ENCODE measurements around the gene SCN9A. TPM values are rescaled to one million over a fixed set of nuclear protein-coding genes. Genes with fewer than 3 reads are reported as not detected.

SCN9A gene
- total RNA-seq, 4 donors from 2014 or later, result 3.1 to 7.7 (median 6.2) TPM

DNA sequence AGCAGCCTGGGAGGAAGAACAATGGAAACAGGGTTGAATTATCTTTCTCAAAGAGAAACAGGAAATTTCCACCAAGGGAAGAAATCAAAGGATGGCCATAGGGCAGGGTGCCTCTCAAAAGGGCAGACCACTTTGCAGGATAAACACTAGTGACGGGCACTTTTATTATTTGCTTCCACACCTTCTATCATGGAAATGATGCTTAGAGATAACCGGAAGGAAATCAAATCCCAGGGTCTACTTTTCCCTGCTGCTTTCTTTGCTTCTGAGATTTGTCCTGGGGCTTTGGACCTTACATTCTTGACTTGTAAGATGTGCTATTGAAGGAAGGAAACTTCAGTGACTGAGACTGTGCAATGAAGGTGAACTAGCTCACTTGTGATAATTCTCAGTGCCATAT lies 1.1 kb upstream of the SCN9A start:
- peak overlapping the region in 2 of 4 donors; percentile 49 to 56 for H3K27ac ChIP-seq
- no peaks in the 10 kb centered on the region for H3K36me3 ChIP-seq
- peaks cover 17% of the 10 kb centered on the region for H3K27me3 ChIP-seq
- ATAC-seq, result no peak
- no peak for TF ChIP-seq POLR2A (IDR thresholded peaks at IDR 0.05)
- TF ChIP-seq, protein P1, sequence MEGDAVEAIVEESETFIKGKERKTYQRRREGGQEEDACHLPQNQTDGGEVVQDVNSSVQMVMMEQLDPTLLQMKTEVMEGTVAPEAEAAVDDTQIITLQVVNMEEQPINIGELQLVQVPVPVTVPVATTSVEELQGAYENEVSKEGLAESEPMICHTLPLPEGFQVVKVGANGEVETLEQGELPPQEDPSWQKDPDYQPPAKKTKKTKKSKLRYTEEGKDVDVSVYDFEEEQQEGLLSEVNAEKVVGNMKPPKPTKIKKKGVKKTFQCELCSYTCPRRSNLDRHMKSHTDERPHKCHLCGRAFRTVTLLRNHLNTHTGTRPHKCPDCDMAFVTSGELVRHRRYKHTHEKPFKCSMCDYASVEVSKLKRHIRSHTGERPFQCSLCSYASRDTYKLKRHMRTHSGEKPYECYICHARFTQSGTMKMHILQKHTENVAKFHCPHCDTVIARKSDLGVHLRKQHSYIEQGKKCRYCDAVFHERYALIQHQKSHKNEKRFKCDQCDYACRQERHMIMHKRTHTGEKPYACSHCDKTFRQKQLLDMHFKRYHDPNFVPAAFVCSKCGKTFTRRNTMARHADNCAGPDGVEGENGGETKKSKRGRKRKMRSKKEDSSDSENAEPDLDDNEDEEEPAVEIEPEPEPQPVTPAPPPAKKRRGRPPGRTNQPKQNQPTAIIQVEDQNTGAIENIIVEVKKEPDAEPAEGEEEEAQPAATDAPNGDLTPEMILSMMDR (IDR thresholded peaks at IDR 0.05), result no peak
- TF ChIP-seq EP300 (IDR thresholded peaks at IDR 0.05), result no peak
- no peak for TF ChIP-seq POLR2AphosphoS5 (IDR thresholded peaks at IDR 0.05)
- no peaks in the 10 kb centered on the region for H3K9me3 ChIP-seq
- 32 to 80% methylated on average over 2 of the region's 2 CpGs for WGBS, 2 donors (ENCODE audit: low coverage in 1 of 2)
- peaks cover 0 to 24% (median 0%) of the 10 kb centered on the region in 3 donors for H3K4me1 ChIP-seq
- H3K4me3 ChIP-seq, result peak overlapping the region in 1 of 2 donors; percentile 64

DNA sequence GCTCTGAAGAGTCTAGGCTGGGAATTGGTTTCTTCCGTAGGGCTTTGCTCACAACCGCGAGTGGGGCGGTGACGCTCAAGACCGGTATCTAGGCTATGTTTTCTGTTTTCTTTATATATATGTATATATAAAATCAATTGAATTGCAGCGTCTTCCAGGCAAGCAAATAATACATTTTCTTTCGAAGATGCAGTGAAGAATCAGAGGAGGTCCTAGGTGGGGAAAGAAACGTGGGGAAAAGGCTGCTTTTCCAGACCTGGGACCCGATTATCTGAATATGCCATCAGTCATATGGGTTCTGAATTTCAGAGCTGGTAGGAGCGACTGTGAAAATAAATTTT lies 714 bp upstream of the SCN9A start:
- WGBS, 2 donors (ENCODE audit: low coverage in 1 of 2), result 9 to 16% methylated on average over 4 to 11 of the region's 11 CpGs

DNA sequence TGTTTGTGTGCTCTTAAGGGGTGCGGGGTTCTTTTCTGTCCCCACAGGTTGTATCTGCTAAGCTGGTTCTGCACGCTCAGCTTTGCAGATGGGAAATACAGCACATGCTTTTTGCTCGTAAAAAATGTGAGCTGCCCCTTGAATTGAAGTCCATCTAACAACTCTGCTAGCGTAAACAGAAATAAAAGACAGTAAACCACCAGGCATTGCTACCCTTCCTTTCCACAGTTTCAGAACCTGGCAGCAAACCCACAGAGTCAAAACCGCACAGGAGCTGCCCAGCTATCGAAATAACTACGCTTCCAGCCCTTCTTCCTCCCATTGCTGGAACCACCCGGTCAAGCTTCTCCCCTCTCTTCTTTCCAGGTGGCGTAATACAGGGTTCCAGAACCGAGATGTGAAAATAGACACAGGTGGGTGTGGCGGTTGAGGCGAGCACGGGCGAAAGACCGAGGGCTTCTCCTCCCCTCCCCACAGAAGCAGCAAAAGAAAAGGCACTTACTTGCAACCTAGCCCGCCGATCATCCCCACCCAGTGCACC lies 479 bp downstream of the SCN9A start:
- H3K27ac ChIP-seq, result peak overlapping the region in 2 of 4 donors; percentile 49 to 56
- peak overlapping the region; percentile 38 to 64 for H3K4me3 ChIP-seq
- TF ChIP-seq POLR2A (IDR thresholded peaks at IDR 0.05) (no peak), EP300 (IDR thresholded peaks at IDR 0.05) (no peak), POLR2AphosphoS5 (IDR thresholded peaks at IDR 0.05) (no peak)
- TF ChIP-seq, protein P1 (IDR thresholded peaks at IDR 0.05), result no peak
- H3K36me3 ChIP-seq, result no peaks in the 10 kb centered on the region
- peaks cover 17% of the 10 kb centered on the region for H3K27me3 ChIP-seq
- no peaks in the 10 kb centered on the region for H3K9me3 ChIP-seq
- ATAC-seq, result peak; percentile 17
- WGBS, 2 donors (ENCODE audit: low coverage in 1 of 2), result 1 to 10% methylated on average over 2 to 17 of the region's 17 CpGs
- H3K4me1 ChIP-seq, result peaks cover 0 to 24% (median 0%) of the 10 kb centered on the region in 3 donors

More for the DNA sequence above, 714 bp upstream of the SCN9A start:
- ATAC-seq, result no peak
- H3K4me3 ChIP-seq, result peak overlapping the region; percentile 38 to 64
- H3K27ac ChIP-seq, result peak overlapping the region in 3 of 4 donors; percentile 33 to 56 (median 49)
- TF ChIP-seq, protein P1 (IDR thresholded peaks at IDR 0.05), result no peak
- TF ChIP-seq EP300 (IDR thresholded peaks at IDR 0.05), result no peak
- no peak for TF ChIP-seq POLR2AphosphoS5 (IDR thresholded peaks at IDR 0.05)
- no peak for TF ChIP-seq POLR2A (IDR thresholded peaks at IDR 0.05)
- H3K36me3 ChIP-seq, result no peaks in the 10 kb centered on the region
- H3K4me1 ChIP-seq, result peaks cover 0 to 24% (median 0%) of the 10 kb centered on the region in 3 donors
- H3K27me3 ChIP-seq, result peaks cover 17% of the 10 kb centered on the region
- no peaks in the 10 kb centered on the region for H3K9me3 ChIP-seq

DNA sequence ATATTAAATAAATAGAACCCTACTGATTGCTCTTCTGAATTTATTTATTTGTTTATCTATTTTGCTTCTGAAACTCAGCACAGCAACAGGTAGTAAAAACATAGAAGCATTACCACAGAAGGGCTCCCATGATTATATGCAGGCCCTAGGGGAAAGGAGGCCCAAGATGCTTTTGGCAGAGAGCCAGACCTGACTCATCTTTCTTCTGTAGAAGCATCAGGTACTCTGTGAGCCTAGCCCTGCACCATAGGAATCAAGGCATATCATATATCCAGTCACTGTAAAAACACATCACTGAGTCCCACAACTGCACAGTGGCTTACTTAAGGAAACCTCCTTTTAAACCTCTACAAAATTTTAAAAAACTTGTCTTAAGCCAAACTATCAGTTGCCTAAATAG lies 1.8 kb downstream of the SCN9A start:
- Histone ChIP-seq H3K36me3 (no peaks in the 10 kb centered on the region), H3K4me1 (peaks cover 0 to 24% (median 0%) of the 10 kb centered on the region in 3 donors), H3K9me3 (no peaks in the 10 kb centered on the region), H3K27ac (no peak overlapping the region), H3K27me3 (peaks cover 23% of the 10 kb centered on the region), H3K4me3 (no peak overlapping the region)
- TF ChIP-seq, protein P1 (IDR thresholded peaks at IDR 0.05), result no peak
- TF ChIP-seq EP300 (IDR thresholded peaks at IDR 0.05), result no peak
- TF ChIP-seq POLR2AphosphoS5 (IDR thresholded peaks at IDR 0.05), result no peak
- no peak for TF ChIP-seq POLR2A (IDR thresholded peaks at IDR 0.05)
- ATAC-seq, result no peak

DNA sequence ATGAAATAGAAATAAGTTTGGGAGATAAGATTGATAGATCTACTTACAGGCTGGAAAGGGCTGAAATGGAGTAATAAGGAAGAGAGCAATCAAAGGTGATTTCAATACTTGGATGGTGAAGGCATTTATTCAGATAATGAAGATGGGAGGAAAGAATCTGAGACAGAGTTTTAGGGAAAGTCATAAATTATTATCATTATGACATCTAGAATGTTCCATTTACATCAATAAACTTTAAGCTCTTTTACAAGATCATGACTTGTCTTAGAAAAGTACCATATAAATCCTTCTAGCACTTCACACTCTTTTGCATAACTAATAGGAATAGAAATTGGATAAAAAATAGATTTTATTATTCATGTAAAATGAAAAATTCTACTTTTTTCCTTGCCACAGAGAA lies 2.2 kb downstream of the SCN9A start:
- Histone ChIP-seq H3K27ac (no peak overlapping the region), H3K9me3 (no peaks in the 10 kb centered on the region), H3K4me1 (peaks cover 0 to 24% (median 0%) of the 10 kb centered on the region in 3 donors), H3K36me3 (no peaks in the 10 kb centered on the region), H3K4me3 (no peak overlapping the region), H3K27me3 (peaks cover 23% of the 10 kb centered on the region)
- no peak for ATAC-seq
- TF ChIP-seq, protein P1 (IDR thresholded peaks at IDR 0.05), result no peak
- no peak for TF ChIP-seq POLR2A (IDR thresholded peaks at IDR 0.05)
- no peak for TF ChIP-seq POLR2AphosphoS5 (IDR thresholded peaks at IDR 0.05)
- TF ChIP-seq EP300 (IDR thresholded peaks at IDR 0.05), result no peak
